ENCODE results near the gene TENM4. TPM values are rescaled to one million over a fixed set of nuclear protein-coding genes. Genes with fewer than 3 reads are reported as not detected.
A peak's percentile ranks its signal among the peaks of the same experiment; 100 is the strongest.

Gene TENM4
- total and polyA plus RNA-seq, 2 of the 13 experiments (the other 11 are each of a cell fraction or from before 2014, with no cell fraction given), result not detected

DNA sequence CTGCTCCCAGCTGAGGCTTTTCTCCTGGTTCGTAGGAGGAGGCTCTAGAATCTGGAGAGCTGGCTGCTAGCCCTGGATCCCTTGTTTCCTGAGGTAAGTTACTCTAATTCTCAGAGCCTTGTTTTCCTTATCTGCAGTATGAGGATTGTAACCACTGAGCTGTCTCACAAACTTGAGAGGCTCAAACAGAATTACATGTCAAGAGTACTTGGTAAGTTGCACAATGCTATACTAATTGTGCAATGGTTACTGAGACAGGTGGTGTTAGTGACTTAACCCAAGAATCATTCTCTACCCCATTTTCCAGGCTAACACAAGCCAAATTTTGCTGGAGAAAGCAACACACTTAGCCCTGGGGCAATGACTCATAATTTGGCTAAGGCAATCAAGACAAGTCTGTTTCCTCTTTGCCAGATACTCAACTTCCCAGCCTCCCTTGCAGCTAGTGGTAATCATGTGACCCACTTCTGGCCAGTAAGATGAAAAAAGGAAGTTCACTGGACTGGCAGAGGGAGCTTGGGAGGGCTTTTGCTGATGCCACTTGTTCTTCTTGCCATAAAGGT lies 348.0 kb downstream of the TENM4 start:
- in situ Hi-C loops (cut with HindIII; ENCODE audit: extremely low pct_ligation_motif_present, low pct_unique_long_range_greater_than_20kb), result no loop called here
- no peaks in the 10 kb centered on the region for H3K36me3 ChIP-seq (replicated peaks in 1 of 2; ENCODE audit: control insufficient read depth in 1 of 2, insufficient read depth in 2 of 2, low read length in 2 of 2)
- CTCF ChIA-PET (ENCODE audit: low intra/inter-chr PET ratio, low total read pairs), result no interaction called here

GRCh38 chr11:79090191-79090705 lies 350.6 kb downstream of the TENM4 start:
- H3K27ac ChIP-seq (ENCODE audit: extremely low read length, insufficient read depth, low read length), result no peak overlapping the region
- FAIRE-seq (no peak), ATAC-seq (no peak), DNase-seq (ENCODE audit: low spot score) (no peak)
- 52% methylated on average over 7 of the region's 8 CpGs for WGBS (ENCODE audit: low lambda C conversion rate)
- in situ Hi-C loops (cut with HindIII; ENCODE audit: extremely low pct_ligation_motif_present, low pct_unique_long_range_greater_than_20kb), result no loop called here
- H3K27me3 ChIP-seq (ENCODE audit: control insufficient read depth in 1 of 2, insufficient read depth in 2 of 2, low read length in 2 of 2), result no peaks in the 10 kb centered on the region
- peaks cover 27% of the 10 kb centered on the region for H3K4me1 ChIP-seq (ENCODE audit: insufficient read depth, low read length)
- no peaks in the 10 kb centered on the region for H4K20me1 ChIP-seq (ENCODE audit: insufficient read depth, low read length)
- no peak overlapping the region for H3K4me3 ChIP-seq (replicated peaks in 1 of 3; ENCODE audit: insufficient read depth in 1 of 3, low read depth in 2 of 3, low read length in 3 of 3)
- no peaks in the 10 kb centered on the region for H3K36me3 ChIP-seq (replicated peaks in 1 of 2; ENCODE audit: control insufficient read depth in 1 of 2, insufficient read depth in 2 of 2, low read length in 2 of 2)
- no peaks in the 10 kb centered on the region for H3K9me3 ChIP-seq (ENCODE audit: low read length)
- H3K79me2 ChIP-seq (ENCODE audit: insufficient read depth, low read length), result no peaks in the 10 kb centered on the region
- CTCF ChIA-PET (ENCODE audit: low intra/inter-chr PET ratio, low total read pairs), result no interaction called here
- POLR2A ChIA-PET, result no interaction called here
- BruUV-seq (replicated peaks), result no TSS peak
- no peak overlapping the region for H3K4me2 ChIP-seq (ENCODE audit: low read depth, low read length)
- H2AFZ ChIP-seq (ENCODE audit: low read length), result no peak overlapping the region
- H3K9ac ChIP-seq (ENCODE audit: insufficient read depth, low read depth, low read length), result no peak overlapping the region
- intact Hi-C loops (cut with micrococcal nuclease; ENCODE audit: unreplicated experiment), result no loop called here
- TF ChIP-seq HINFP (CRISPR knock-in tag; IDR thresholded peaks at IDR 0.05; ENCODE audit: low read depth) (no peak), RBM22 (optimal IDR thresholded peaks at IDR 0.05; ENCODE audit: low read length) (no peak), MTF2 (CRISPR knock-in tag; IDR thresholded peaks at IDR 0.05; ENCODE audit: borderline replicate concordance) (no peak), ZNF703 (CRISPR knock-in tag; IDR thresholded peaks at IDR 0.05; ENCODE audit: borderline replicate concordance) (no peak), ZNF788 (CRISPR knock-in tag; IDR thresholded peaks at IDR 0.05; ENCODE audit: borderline replicate concordance) (no peak), MYC (CRISPR knock-in tag; IDR thresholded peaks at IDR 0.05; ENCODE audit: borderline replicate concordance) (no peak), ZNF550 (CRISPR knock-in tag; IDR thresholded peaks at IDR 0.05; ENCODE audit: borderline replicate concordance) (no peak), ADNP (CRISPR knock-in tag; IDR thresholded peaks at IDR 0.05) (no peak), ZNF883 (CRISPR knock-in tag; IDR thresholded peaks at IDR 0.05; ENCODE audit: not compliant biosample characterization) (no peak), MED1 (CRISPR knock-in tag; IDR thresholded peaks at IDR 0.05) (no peak)
- TF ChIP-seq, protein P1, sequence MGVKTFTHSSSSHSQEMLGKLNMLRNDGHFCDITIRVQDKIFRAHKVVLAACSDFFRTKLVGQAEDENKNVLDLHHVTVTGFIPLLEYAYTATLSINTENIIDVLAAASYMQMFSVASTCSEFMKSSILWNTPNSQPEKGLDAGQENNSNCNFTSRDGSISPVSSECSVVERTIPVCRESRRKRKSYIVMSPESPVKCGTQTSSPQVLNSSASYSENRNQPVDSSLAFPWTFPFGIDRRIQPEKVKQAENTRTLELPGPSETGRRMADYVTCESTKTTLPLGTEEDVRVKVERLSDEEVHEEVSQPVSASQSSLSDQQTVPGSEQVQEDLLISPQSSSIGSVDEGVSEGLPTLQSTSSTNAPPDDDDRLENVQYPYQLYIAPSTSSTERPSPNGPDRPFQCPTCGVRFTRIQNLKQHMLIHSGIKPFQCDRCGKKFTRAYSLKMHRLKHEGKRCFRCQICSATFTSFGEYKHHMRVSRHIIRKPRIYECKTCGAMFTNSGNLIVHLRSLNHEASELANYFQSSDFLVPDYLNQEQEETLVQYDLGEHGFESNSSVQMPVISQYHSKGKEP (CRISPR knock-in tag; IDR thresholded peaks at IDR 0.05), result no peak

More for the DNA sequence above, 348.0 kb downstream of the TENM4 start:
- 10% methylated on average over 1 of the region's 1 CpG for WGBS (ENCODE audit: low lambda C conversion rate)
- Histone ChIP-seq H4K20me1 (ENCODE audit: insufficient read depth, low read length) (no peaks in the 10 kb centered on the region), H3K9me3 (ENCODE audit: low read length) (no peaks in the 10 kb centered on the region), H3K79me2 (ENCODE audit: insufficient read depth, low read length) (no peaks in the 10 kb centered on the region), H3K9ac (ENCODE audit: insufficient read depth, low read depth, low read length) (no peak overlapping the region), H2AFZ (ENCODE audit: low read length) (no peak overlapping the region), H3K4me3 (replicated peaks in 1 of 3; ENCODE audit: insufficient read depth in 1 of 3, low read depth in 2 of 3, low read length in 3 of 3) (no peak overlapping the region), H3K4me2 (ENCODE audit: low read depth, low read length) (no peak overlapping the region), H3K27me3 (ENCODE audit: control insufficient read depth in 1 of 2, insufficient read depth in 2 of 2, low read length in 2 of 2) (no peaks in the 10 kb centered on the region), H3K4me1 (ENCODE audit: insufficient read depth, low read length) (peaks cover 12% of the 10 kb centered on the region), H3K27ac (ENCODE audit: extremely low read length, insufficient read depth, low read length) (no peak overlapping the region)
- DNase-seq (ENCODE audit: low spot score) (no peak), ATAC-seq (no peak), FAIRE-seq (no peak)
- TF ChIP-seq SP5 (CRISPR knock-in tag; IDR thresholded peaks at IDR 0.05; ENCODE audit: borderline replicate concordance, low read depth), result no peak
- TF ChIP-seq ZNF296 (CRISPR knock-in tag; conservative IDR thresholded peaks at IDR 0.05), result no peak
- peak; percentile 48; the same call in 1 of the 2 replicates for TF ChIP-seq CEBPB (IDR thresholded peaks at IDR 0.05; ENCODE audit: borderline replicate concordance, low read depth, low read length)
- POLR2A ChIA-PET, result no interaction called here
- intact Hi-C loops (cut with micrococcal nuclease; ENCODE audit: unreplicated experiment), result no loop called here
- no TSS peak for BruUV-seq (replicated peaks)

Data from HepG2 (cell line).